NCI-H128 (cell line): ENCODE results near the gene TMEM26.
"Not testable (repeated sequence)": the region's sequence is repeated elsewhere in the genome, so short reads cannot be mapped to it uniquely, and the experiment has no call there.

Experiments used
- DNase-seq: peaks from one replicate; lab custom pipeline; 2025; ENCODE audit not compliant: unreplicated experiment; lab: John Stamatoyannopoulos, UW

TMEM26 gene

GRCh38 chr10:61400524-61400923, 52.7 kb downstream of the TMEM26 start:
- no peak for DNase-seq

- no peak for DNase-seq
Measured at GRCh38 chr10:61399406-61399805, 53.8 kb downstream of the TMEM26 start.

- no peak for DNase-seq
Measured at GRCh38 chr10:61398366-61399129, 54.6 kb downstream of the TMEM26 start.

DNA sequence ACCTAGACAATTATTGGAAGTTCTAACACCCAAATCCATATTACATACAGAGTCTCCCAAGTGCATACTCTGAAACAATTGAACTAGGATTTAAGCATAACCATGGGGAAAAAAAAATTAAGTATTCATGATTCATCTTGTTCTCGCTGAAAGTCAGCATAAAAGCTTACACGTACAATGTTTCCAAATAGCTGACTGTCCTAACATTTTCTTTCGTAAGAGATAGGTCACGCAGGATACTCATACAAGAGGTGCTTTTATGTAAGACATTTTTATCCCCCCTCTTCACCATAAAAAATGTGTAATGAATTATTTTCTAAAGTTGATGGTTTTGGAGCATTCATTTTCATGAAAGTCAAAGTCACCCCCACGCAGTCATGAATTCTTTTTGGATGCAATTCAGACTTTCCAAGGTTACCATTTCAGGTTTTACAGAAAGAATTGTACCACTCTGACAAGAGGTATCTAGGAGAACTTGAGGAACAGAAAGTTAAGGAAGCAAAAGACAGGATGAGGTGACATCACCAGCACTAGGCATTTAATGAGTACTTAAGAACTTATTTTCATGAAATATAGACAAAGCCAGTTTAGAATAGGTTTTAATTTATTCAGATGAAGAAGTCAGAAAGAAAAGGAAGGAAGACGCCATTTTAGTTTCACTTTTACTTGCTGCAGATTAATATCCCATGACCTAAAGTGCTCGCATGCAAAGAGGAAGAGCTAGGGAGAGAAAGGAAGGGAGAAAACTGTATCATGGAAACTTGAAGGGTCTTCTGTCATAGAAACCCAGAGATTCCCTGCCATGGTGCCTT, 55.8 kb downstream of the TMEM26 start:
- no peak for DNase-seq

DNA sequence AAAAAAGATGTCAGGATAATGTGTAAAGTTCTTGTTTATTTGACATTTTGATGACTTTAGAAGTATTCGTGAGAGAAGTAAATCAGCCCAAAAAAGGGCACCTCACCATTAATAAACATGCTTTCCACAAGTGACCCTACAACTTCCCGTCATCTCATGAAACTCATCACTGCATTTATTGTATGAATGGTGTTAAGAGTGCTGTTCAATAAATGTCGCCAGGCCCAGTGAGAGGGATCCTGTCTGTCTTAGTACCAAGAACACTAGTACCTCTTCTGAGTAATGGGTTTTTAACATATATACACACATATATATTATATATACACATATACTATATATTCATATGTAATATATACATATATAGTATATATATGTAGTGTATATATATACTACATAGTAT, 61.9 kb downstream of the TMEM26 start:
- no peak for DNase-seq

DNA sequence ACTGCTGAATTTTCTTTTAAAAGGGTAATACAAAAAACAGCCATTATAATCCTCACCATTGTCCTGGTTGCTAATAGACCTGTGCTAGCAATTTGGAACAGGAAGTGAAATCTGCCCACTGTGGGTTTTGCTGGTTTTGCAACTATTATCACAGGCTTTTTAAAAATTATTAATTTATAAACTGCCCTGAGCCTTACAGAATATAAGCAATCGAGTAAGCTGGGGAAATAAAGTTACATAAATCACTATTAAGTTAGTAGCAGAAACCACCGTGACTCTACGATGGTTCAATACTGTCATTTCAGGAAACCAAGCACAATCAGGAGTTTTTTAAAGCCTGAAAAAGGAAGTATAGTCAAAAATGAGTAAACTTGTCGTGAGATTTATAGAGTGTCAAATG, 62.3 kb downstream of the TMEM26 start:
- no peak for DNase-seq

- no peak for DNase-seq
Measured at GRCh38 chr10:61389887-61390286, 63.3 kb downstream of the TMEM26 start.

- DNase-seq = not testable (repeated sequence)
Measured at GRCh38 chr10:61388986-61389385, 64.2 kb downstream of the TMEM26 start.

DNA sequence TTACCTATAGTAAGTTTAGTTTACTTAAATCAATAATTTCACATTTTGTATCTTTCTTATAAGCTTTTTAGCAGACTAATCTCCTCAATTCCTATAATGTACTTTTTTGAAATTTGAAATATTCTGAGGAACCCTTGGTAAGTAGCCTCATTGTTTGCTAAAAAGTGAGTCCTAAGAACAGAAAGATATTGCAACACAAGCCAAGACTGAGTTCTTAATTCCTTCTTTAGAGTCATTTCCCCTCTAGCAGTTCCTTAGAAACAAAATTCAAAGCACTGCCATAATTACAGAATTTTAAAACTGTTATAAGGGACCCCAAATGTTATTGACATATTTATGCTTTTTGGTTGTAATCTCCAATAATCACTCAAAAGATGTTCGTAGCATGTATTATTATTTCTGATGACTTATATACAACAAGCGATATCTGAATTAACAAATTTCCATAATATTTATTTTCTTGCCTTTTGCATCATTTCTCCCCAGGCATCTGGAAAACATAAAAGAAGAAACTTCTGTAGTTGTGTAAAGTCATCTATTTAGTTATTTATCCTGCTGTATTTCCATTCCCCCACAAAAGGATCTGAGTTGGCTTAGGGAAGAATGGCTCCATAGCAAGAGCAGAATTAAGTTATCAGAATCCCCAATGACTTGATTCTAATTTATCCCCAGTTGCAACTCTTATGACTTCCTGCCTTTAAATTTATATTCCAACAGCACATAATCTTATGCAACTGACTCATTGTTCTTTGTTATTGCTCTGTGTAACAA, 67.8 kb downstream of the TMEM26 start:
- no peak for DNase-seq

- DNase-seq = not testable (repeated sequence)
Measured at GRCh38 chr10:61381153-61381552, 72.0 kb downstream of the TMEM26 start.

DNA sequence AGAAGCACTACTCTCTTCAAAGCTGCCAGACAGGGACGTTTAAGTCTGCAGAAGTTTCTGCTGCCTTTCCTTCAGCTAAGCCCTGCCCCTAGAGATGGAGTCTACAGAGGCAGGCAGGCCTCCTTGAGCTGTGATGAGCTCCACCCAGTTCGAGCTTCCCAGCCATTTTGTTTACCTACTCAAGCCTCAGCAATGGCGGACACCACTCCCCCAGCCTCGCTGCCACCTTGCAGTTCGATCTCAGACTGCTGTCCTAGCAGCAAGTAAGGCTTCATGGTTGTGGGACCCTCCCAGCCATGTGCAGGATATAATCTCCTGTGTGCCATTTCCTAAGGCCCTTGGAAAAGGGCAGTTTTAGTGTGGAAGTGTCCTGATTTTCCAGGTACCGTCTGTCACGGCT, 74.3 kb downstream of the TMEM26 start:
- no peak for DNase-seq

DNA sequence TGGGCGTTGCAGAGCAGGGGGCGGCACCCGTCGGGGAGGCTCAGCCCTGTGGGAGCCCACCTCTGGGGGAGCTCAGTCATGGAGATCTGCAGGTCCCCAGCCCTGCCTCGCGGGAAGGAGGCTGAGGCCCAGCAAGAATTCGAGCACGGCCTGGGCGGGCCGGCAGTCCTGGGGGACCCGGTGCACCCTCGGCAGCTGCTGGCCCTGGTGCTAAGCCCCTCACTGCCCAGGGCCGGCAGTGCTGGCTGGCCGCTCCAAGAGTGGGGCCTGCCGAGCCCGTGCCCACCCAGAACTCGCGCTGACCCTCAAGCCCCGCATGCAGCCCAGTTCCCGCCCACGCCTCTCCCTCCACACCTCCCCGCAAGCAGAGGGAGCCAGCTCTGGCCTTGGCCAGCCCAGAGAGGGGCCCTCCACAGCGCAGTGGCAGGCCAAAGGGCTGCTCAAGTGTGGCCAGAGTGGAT, 76.2 kb downstream of the TMEM26 start:
- no peak for DNase-seq

DNA sequence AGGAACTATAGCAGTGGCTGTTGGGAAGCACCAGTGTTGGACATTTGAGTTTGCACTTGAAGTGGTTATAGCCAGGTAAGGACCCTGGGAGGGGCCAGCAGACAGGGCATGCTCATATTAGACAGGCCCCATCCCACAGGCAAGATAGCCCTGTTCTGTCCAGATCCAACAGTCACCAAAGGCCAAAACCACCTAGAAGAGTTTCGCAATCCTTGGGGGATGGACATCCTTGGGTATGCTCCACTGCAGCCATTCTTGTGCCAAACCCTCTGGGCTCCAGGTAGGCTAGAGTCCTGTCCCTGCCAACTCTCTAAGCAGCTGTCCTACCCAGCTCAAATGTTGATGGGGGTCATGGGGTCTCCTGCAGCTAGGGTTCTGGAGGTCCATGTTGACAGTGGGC, 76.8 kb downstream of the TMEM26 start:
- no peak for DNase-seq

DNA sequence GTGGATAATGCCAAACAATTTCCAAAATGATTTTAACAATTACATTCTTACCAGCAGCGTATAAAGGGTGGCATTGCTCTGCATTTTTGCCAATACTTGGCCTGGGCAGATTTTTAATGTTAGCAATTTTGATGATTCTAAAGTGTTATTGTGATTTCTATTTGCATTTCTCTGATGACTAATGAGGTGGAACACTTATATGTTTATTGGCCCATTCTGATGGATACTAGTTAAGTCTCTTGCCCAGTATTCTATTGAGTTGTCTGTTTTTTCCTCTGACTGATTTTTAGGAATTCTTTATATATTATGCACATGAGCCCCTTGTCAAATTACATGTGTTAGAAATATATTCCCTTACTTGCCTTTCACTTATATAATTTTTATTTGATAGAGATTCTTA, 86.8 kb downstream of the TMEM26 start:
- no peak for DNase-seq

- no peak for DNase-seq
Measured at GRCh38 chr10:61364619-61365018, 88.6 kb downstream of the TMEM26 start.

DNA sequence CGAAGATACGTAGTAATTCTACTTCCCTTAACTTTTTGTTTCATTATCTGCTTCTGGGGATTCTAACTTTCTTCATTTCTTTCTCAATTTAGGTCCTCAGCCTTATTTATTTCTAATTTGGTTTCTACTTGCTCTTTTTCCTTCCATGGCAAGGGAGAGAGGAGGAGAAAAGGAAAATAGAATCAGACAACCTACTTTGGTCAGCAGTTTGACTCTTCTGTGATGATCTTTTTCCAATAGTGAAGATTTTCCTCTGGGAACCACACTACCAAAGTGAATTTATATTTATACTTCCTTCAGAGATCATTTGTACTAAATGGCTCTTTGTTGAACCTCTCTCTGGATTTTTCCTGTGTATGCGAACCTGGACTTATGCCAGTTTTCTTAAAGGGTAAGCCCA, 90.2 kb downstream of the TMEM26 start:
- no peak for DNase-seq

GRCh38 chr10:61359452-61359851, 93.7 kb downstream of the TMEM26 start:
- DNase-seq = no peak

- no peak for DNase-seq
Measured at GRCh38 chr10:61357687-61358086, 95.5 kb downstream of the TMEM26 start.
